ENCODE results near the gene HNRNPH3.

DNA sequence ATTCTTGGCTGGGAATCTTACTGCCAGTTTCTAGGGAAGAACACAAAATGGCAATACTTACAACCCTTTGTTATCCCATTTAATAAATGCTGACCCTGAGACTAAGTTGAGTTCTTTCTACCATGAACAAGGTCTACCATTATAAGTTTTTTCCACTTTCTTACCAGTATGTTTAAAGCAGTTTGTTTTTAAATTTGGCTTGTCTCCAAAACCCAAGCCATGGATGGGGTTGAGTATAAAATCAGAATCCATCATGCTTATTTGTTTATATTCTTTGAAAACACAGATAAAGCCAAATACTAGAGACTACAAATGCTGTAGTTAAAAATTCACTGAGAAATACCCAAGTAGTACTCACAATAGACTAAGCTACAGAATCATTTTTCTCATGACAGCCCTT lies 41.1 kb upstream of the HNRNPH3 start:
- TF ChIP-seq, protein P1, sequence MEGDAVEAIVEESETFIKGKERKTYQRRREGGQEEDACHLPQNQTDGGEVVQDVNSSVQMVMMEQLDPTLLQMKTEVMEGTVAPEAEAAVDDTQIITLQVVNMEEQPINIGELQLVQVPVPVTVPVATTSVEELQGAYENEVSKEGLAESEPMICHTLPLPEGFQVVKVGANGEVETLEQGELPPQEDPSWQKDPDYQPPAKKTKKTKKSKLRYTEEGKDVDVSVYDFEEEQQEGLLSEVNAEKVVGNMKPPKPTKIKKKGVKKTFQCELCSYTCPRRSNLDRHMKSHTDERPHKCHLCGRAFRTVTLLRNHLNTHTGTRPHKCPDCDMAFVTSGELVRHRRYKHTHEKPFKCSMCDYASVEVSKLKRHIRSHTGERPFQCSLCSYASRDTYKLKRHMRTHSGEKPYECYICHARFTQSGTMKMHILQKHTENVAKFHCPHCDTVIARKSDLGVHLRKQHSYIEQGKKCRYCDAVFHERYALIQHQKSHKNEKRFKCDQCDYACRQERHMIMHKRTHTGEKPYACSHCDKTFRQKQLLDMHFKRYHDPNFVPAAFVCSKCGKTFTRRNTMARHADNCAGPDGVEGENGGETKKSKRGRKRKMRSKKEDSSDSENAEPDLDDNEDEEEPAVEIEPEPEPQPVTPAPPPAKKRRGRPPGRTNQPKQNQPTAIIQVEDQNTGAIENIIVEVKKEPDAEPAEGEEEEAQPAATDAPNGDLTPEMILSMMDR (IDR thresholded peaks at IDR 0.05), result no peak
- no peak for TF ChIP-seq POLR2A (IDR thresholded peaks at IDR 0.05)

Measured in testis (tissue), 2 donors.